GM19328 (cell line): ENCODE results near the gene ETNK2.

Experiments used
- ATAC-seq: cut with Tn5 transposase; IDR thresholded peaks from one replicate; pipeline ENCODE4 v1.9.1; 2021; ENCODE audit warnings: mild to moderate bottlenecking, moderate library complexity; ENCODE audit not compliant: unreplicated experiment

The ETNK2 gene

GRCh38 chr1:204177133-204177532 is 25.3 kb upstream of the ETNK2 start:
- ATAC-seq, result no peak

GRCh38 chr1:204176049-204176448 is 24.2 kb upstream of the ETNK2 start:
- no peak for ATAC-seq

- ATAC-seq, result no peak
Measured at GRCh38 chr1:204174958-204175357, 23.1 kb upstream of the ETNK2 start.

GRCh38 chr1:204172404-204173029 is 20.7 kb upstream of the ETNK2 start:
- no peak for ATAC-seq

- ATAC-seq, result no peak
Measured at GRCh38 chr1:204171751-204172178, 19.9 kb upstream of the ETNK2 start.

GRCh38 chr1:204170494-204171155 is 18.8 kb upstream of the ETNK2 start:
- ATAC-seq, result no peak

- no peak for ATAC-seq
Measured at GRCh38 chr1:204169858-204170257, 18.0 kb upstream of the ETNK2 start.

- no peak for ATAC-seq
Measured at GRCh38 chr1:204167730-204168129, 15.9 kb upstream of the ETNK2 start.

- no peak for ATAC-seq
Measured at GRCh38 chr1:204166219-204166618, 14.4 kb upstream of the ETNK2 start, which contains the start of gene REN. TSS of gene REN (minus strand) at chr1:204166337. CDS start at chr1:204166293, 44 bp downstream.

GRCh38 chr1:204162494-204163074 is 10.7 kb upstream of the ETNK2 start:
- no peak for ATAC-seq

- ATAC-seq, result no peak
Measured at GRCh38 chr1:204161609-204162493, 10.0 kb upstream of the ETNK2 start.

- ATAC-seq, result no peak
Measured at GRCh38 chr1:204157962-204158361, 6.1 kb upstream of the ETNK2 start.

- ATAC-seq, result no peak
Measured at GRCh38 chr1:204155881-204156280, 4.0 kb upstream of the ETNK2 start.

- no peak for ATAC-seq
Measured at GRCh38 chr1:204154568-204155255, 2.9 kb upstream of the ETNK2 start.

GRCh38 chr1:204153667-204154066 is 1.8 kb upstream of the ETNK2 start:
- no peak for ATAC-seq

GRCh38 chr1:204152310-204153044 is 633 bp upstream of the ETNK2 start:
- ATAC-seq, result no peak

GRCh38 chr1:204150702-204151551 is 917 bp downstream of the ETNK2 start:
- no peak for ATAC-seq

- ATAC-seq, result no peak
Measured at GRCh38 chr1:204149635-204150565, 1.9 kb downstream of the ETNK2 start.
